ENCODE data around the gene CTBP1.

DNA sequence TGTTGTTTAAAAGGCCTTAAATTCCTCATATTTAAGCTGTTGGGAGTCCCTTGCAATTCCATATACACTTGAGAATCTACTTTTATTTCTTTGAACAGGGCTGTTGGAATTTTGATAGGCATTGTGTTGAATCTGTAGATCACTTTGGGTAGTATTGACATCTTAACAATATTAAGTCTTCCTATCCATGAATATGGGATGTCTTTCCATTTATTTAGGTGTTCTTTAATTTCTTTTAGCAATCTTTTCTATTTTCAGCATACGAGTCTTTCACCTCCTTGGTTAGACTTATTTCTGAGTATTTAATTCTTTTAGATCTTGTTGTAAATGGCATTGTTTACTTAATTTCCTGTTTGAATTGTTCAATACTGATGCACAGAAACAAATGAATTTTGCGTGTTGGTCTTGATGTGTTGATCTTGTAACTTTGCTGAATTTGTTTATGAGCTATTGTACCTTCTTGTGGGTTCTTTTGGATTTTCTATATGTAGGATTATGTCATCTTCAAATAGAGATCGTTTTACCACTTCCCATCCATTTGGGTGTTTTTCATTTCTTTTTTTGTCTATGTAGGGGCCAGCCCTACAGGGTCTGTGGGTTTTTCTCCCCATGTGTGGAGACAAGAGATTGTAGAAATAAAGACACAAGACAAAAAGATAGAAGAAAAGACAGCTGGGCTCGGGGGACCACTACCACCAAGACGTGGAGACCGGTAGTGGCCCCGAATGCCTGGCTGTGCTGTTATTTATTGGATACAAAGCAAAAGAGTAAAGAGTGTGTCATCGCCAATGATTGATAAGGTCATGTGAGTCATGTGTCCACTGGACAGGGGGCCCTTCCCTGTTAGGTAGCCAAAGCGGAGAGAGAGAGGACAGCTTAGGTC is 18.2 kb upstream of the CTBP1 start:
- TF ChIP-seq CTCF (conservative IDR thresholded peaks at IDR 0.05; ENCODE audit: low read depth, low read length) (no peak), EZH2 (IDR thresholded peaks at IDR 0.05; ENCODE audit: low read length, unreplicated experiment) (no peak), EZH2phosphoT487 (IDR thresholded peaks at IDR 0.05; ENCODE audit: borderline replicate concordance, low read length) (no peak)

Data from PC-3 (cell line).